Measurements from ENCODE around the gene PCCA.

PCCA gene

GRCh38 chr13:100128373-100128772 lies 39.5 kb downstream of the PCCA start:
- peak; percentile 71 for DNase-seq (ENCODE audit: low read depth)
- TF ChIP-seq, protein P1, sequence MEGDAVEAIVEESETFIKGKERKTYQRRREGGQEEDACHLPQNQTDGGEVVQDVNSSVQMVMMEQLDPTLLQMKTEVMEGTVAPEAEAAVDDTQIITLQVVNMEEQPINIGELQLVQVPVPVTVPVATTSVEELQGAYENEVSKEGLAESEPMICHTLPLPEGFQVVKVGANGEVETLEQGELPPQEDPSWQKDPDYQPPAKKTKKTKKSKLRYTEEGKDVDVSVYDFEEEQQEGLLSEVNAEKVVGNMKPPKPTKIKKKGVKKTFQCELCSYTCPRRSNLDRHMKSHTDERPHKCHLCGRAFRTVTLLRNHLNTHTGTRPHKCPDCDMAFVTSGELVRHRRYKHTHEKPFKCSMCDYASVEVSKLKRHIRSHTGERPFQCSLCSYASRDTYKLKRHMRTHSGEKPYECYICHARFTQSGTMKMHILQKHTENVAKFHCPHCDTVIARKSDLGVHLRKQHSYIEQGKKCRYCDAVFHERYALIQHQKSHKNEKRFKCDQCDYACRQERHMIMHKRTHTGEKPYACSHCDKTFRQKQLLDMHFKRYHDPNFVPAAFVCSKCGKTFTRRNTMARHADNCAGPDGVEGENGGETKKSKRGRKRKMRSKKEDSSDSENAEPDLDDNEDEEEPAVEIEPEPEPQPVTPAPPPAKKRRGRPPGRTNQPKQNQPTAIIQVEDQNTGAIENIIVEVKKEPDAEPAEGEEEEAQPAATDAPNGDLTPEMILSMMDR (conservative IDR thresholded peaks at IDR 0.05; ENCODE audit: control insufficient read depth, insufficient read depth, low read depth, low read length), result no peak
- H3K4me3 ChIP-seq (ENCODE audit: control insufficient read depth, low read depth, low read length), result no peak overlapping the region

GRCh38 chr13:100128838-100129237 lies 39.9 kb downstream of the PCCA start:
- TF ChIP-seq, protein P1 (conservative IDR thresholded peaks at IDR 0.05; ENCODE audit: control insufficient read depth, insufficient read depth, low read depth, low read length), result no peak
- DNase-seq (ENCODE audit: low read depth), result no peak
- H3K4me3 ChIP-seq (ENCODE audit: control insufficient read depth, low read depth, low read length), result no peak overlapping the region

DNA sequence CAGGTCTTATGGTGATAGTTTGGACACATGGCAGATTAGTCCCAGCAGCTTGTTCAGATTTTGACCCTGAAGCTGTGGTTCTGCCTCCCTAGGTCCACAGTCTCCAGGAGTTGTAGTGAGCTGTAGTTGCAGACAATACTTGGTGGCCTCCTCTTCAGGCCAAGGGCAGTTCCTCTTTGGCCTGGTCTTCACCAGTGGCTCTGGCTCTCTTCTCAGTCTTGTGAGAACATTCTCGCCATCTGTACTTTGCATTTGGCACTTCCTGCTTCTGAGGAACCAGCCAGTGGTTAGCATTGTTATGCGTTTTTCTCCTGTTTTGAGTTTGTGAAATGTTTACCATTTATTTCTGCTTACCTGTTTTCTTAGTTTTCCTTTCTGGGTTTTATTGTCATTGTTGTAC lies 40.7 kb downstream of the PCCA start:
- TF ChIP-seq, protein P1 (conservative IDR thresholded peaks at IDR 0.05; ENCODE audit: control insufficient read depth, insufficient read depth, low read depth, low read length), result no peak
- no peak for DNase-seq (ENCODE audit: low read depth)
- H3K4me3 ChIP-seq (ENCODE audit: control insufficient read depth, low read depth, low read length), result no peak overlapping the region

- no peak overlapping the region for H3K4me3 ChIP-seq (ENCODE audit: control insufficient read depth, low read depth, low read length)
- peak; percentile 29 for DNase-seq (ENCODE audit: low read depth)
- TF ChIP-seq, protein P1 (conservative IDR thresholded peaks at IDR 0.05; ENCODE audit: control insufficient read depth, insufficient read depth, low read depth, low read length), result no peak
Observed at GRCh38 chr13:100130092-100130491, 41.2 kb downstream of the PCCA start.

DNA sequence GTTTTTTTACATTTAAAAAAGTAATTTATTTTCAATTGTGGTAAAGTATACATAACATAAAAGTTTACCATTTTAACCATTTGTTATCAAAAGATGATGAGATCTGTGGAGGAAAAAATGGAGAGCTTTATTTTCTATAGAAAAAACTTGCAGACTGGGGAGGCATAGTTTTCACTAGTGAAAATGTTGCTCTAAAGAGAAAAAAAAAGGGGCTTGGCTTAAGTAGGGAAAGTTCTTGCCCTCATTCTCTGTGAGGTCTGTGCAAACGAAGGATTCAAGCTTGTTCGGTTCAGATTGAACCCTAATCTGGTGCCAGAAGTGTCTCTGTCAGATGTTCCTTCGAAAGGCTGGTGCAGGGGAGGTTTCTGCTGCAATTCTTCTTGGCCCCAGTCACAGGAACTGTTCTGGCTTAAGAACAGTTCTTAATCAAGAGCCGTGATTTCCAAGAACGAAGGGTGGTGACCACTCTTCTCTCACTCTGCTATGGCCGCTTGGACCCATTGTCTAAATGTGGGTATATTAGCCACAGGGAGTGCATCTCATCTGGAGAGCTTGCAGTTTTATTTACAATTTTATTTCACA lies 42.1 kb downstream of the PCCA start:
- H3K4me3 ChIP-seq (ENCODE audit: control insufficient read depth, low read depth, low read length), result no peak overlapping the region
- peak; percentile 15 for DNase-seq (ENCODE audit: low read depth)
- TF ChIP-seq, protein P1 (conservative IDR thresholded peaks at IDR 0.05; ENCODE audit: control insufficient read depth, insufficient read depth, low read depth, low read length), result no peak

DNA sequence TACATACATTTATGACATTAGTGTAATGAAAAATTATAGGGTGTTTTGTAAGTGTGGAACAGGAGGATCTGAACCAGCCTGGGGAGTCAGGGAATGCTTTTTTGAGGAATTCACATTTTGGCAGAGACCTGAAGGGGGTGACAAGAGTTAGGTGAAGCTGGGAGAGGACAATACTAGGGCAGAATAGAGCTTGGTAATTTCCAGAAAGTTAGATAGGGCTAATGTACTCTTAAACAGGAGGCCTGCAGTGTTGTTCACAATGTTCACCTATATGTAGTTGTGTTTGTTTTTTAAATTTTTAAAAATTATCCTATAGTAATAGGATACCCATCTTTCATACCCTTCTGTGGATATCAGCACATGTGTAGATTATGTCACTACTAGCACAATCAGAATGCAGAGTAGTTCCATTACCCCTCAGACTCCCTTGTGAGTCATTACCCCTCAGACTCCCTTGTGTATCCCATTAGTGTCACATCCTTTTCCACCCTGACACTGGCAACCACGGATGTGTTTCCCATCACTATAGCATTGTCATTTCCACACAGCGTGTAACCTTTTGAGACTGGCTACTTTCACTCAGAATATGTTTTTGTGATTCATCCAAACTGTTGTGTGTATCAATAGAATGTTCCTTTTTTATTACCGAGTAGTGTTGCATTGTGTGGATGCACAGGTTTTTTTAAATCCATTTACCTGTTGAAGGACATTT lies 43.1 kb downstream of the PCCA start:
- TF ChIP-seq, protein P1 (conservative IDR thresholded peaks at IDR 0.05; ENCODE audit: control insufficient read depth, insufficient read depth, low read depth, low read length), result no peak
- H3K4me3 ChIP-seq (ENCODE audit: control insufficient read depth, low read depth, low read length), result no peak overlapping the region
- peak; percentile 95 for DNase-seq (ENCODE audit: low read depth)

All from fibroblast of mammary gland (primary cell).